Chondrocyte (in vitro differentiated cells): Measurements from ENCODE around the gene NRIP3. TPM values are rescaled to one million over a fixed set of nuclear protein-coding genes. Genes with fewer than 3 reads are reported as not detected.

Experiments used
- DNase-seq: peaks from one replicate; pipeline ENCODE4 v3.0.0; 2021; ENCODE audit warnings: mixed read lengths, low spot score
- H3K27ac Mint-ChIP-seq: one replicate; pipeline ENCODE4 v1.8.0; 2021; ENCODE audit warnings: mild to moderate bottlenecking, moderate library complexity, mixed read lengths; ENCODE audit not compliant: unreplicated experiment
- H3K27me3 Mint-ChIP-seq: 2 replicates; pipeline ENCODE4 v1.8.0; 2021; ENCODE audit warnings: low read depth, mixed read lengths
- H3K36me3 Mint-ChIP-seq: 2 replicates; pipeline ENCODE4 v1.8.0; 2021; ENCODE audit warnings: low read depth, mixed read lengths
- H3K4me1 Mint-ChIP-seq: 2 replicates; pipeline ENCODE4 v1.8.0; 2021; ENCODE audit warnings: low read depth, mild to moderate bottlenecking, mixed read lengths
- H3K4me3 Mint-ChIP-seq: one replicate; pipeline ENCODE4 v1.8.0; 2021; ENCODE audit warnings: mild to moderate bottlenecking, moderate library complexity, mixed read lengths; ENCODE audit not compliant: unreplicated experiment
- H3K9me3 Mint-ChIP-seq: 2 replicates; pipeline ENCODE4 v1.8.0; 2021; ENCODE audit warnings: low read depth, mixed read lengths
- total RNA-seq: library from RNA; stranded (reverse); gene quantifications from 3 replicates; pipeline ENCODE4 v1.2.1, GENCODE V29; 2021
- TF ChIP-seq, protein P1 (sequence below): fragments of 200-600 bp; sonication (generic); IDR thresholded peaks from 2 replicates; pipeline ENCODE4 v1.5.0; 2021; ENCODE audit warnings: antibody characterized with exemption, mild to moderate bottlenecking, moderate library complexity

NRIP3 gene
- total RNA-seq, 1 donor from 2014 or later: 3.5 TPM

DNA sequence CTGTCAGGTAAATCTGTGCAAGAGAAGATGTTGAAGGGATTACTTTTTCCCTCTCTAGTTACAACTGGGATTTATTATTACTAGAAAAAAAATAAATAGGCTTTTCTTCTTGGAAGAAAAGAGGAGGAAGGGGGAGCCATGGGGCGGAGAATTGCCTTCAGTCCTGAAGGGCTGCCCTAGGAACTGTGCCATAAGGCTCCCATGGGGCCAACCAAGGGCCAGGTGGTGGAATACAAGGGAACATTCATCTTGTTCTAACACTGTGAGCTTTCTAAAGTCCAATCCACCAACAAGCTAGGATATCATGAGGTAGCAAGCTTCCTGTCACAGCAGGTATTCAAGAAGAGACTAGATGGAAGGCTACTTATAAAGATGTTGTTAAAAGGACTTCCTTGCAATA, 24.8 kb upstream of the NRIP3 start:
- Mint-ChIP-seq H3K4me3 (no peak overlapping the region), H3K36me3 (peaks cover 6% of the 10 kb centered on the region), H3K27me3 (peaks cover 2% of the 10 kb centered on the region), H3K9me3 (no peaks in the 10 kb centered on the region), H3K4me1 (no peaks in the 10 kb centered on the region), H3K27ac (no peak overlapping the region)
- DNase-seq: no peak
- TF ChIP-seq, protein P1, sequence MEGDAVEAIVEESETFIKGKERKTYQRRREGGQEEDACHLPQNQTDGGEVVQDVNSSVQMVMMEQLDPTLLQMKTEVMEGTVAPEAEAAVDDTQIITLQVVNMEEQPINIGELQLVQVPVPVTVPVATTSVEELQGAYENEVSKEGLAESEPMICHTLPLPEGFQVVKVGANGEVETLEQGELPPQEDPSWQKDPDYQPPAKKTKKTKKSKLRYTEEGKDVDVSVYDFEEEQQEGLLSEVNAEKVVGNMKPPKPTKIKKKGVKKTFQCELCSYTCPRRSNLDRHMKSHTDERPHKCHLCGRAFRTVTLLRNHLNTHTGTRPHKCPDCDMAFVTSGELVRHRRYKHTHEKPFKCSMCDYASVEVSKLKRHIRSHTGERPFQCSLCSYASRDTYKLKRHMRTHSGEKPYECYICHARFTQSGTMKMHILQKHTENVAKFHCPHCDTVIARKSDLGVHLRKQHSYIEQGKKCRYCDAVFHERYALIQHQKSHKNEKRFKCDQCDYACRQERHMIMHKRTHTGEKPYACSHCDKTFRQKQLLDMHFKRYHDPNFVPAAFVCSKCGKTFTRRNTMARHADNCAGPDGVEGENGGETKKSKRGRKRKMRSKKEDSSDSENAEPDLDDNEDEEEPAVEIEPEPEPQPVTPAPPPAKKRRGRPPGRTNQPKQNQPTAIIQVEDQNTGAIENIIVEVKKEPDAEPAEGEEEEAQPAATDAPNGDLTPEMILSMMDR: no peak

DNA sequence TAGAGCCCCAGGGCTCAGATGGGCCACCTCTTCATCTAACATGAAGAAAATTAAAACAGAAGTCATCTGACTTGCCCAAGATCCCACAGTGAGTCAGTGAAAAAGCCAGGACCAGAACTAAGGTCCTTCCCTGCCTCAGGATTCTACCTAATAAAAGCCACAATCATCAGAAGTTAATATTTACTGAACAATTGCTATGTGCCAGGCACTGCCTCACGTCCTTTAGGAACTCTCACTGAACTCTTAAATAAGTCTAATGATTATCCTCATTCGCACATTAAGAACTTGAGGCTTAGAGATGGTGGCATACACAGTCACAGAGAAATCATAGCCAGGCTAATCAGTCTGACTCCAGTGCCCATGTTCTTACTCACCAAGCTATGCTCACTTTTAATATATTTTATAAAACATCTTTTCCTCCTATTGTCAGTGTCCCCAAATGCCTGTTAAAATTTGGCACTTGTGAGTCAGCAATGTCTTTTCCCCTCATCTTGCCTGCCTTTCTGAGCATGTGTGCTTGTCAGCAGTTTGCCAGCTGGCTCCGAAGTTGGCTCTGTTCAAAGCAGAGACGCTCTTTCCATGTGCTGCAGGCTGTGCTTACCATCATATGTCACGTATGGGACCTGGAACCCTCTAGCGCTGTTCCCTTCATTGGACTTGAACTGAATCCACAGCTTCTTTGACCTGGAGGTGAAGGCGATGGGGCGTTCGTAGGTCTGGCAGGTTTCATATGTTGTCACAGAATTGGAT, 21.5 kb upstream of the NRIP3 start:
- H3K27ac Mint-ChIP-seq: no peak overlapping the region
- peaks cover 10% of the 10 kb centered on the region for H3K36me3 Mint-ChIP-seq
- no peaks in the 10 kb centered on the region for H3K4me1 Mint-ChIP-seq
- DNase-seq: no peak
- TF ChIP-seq, protein P1: no peak
- H3K9me3 Mint-ChIP-seq: no peaks in the 10 kb centered on the region
- peaks cover 2% of the 10 kb centered on the region for H3K27me3 Mint-ChIP-seq
- no peak overlapping the region for H3K4me3 Mint-ChIP-seq

DNA sequence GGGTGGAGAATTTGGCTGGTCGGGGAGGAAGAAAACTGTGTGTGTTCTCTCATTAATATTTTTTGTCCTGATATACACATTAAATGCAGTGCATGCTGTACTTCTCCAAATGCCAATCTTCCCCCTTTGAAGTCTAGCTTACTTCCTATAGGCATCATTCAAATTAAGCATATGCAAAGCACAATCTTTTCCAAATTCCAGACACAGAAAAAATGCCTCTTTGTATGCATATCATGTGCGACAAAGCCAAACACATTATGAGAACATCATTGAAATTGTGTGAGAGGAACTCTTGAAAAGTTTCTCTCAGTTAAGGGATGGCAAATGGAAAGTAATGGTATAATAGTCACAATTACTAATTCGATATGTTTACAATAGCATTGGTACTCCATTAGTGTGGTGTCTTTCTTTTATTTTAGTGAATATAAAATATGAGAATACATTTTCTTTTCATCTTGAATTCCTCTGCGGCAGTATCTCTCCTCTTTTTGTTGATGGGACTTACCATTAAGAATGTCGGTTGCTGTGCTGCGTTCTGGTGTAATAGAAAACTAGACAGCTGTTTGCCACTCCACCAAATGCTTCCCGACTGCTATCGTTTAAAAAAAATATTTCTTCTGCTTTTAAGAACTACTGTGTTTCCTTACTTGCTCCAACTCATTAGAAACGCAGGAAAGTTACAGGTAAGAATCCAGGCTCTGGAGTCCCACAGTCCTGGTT, 19.3 kb upstream of the NRIP3 start:
- no peaks in the 10 kb centered on the region for H3K27me3 Mint-ChIP-seq
- TF ChIP-seq, protein P1: no peak
- peaks cover 10% of the 10 kb centered on the region for H3K36me3 Mint-ChIP-seq
- no peak overlapping the region for H3K4me3 Mint-ChIP-seq
- no peaks in the 10 kb centered on the region for H3K4me1 Mint-ChIP-seq
- no peak for DNase-seq
- no peak overlapping the region for H3K27ac Mint-ChIP-seq
- H3K9me3 Mint-ChIP-seq: no peaks in the 10 kb centered on the region

DNA sequence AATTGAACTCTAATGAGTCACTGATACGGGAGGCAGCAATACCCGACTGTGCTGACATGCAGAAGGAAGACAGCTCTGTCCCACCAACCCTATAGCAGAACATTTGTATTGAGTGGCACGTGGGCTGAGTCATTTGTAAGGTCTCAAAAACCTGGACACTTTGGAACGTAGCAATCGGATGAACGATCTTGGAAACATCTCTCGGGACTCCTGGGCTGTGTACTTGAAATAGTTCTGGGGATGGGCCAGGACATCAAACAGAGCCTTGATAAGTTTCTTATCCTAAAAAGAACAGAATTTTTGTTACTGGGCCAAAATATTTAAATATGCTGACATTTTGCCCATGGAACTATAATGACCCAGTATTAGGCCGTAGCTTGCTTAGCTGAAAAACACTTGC, 17.1 kb upstream of the NRIP3 start:
- Mint-ChIP-seq H3K4me1 (no peaks in the 10 kb centered on the region), H3K36me3 (peaks cover 10% of the 10 kb centered on the region), H3K4me3 (no peak overlapping the region), H3K27me3 (no peaks in the 10 kb centered on the region), H3K9me3 (no peaks in the 10 kb centered on the region), H3K27ac (no peak overlapping the region)
- TF ChIP-seq, protein P1: no peak
- DNase-seq: no peak

DNA sequence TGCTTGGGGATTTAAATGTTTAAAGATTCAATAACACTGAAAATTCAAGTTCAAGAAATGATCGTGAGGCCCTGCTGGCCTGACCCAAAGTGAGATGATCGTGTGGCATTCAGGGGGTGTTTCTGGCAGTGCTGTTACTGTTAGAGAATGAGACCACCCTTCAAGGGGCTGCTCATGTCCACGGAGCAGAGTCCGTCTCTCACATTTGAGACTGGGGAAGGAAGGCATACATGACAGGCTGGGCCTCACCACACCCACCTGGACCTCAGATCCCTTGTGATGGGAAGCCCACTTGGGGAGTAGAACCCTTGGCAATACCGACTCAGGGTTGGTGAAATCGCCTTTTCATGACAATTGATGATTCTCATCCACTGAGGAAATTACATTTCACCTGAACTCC, 16.1 kb upstream of the NRIP3 start:
- TF ChIP-seq, protein P1: no peak
- H3K9me3 Mint-ChIP-seq: no peaks in the 10 kb centered on the region
- peaks cover 8% of the 10 kb centered on the region for H3K36me3 Mint-ChIP-seq
- no peak for DNase-seq
- no peak overlapping the region for H3K4me3 Mint-ChIP-seq
- H3K27ac Mint-ChIP-seq: no peak overlapping the region
- H3K4me1 Mint-ChIP-seq: no peaks in the 10 kb centered on the region
- no peaks in the 10 kb centered on the region for H3K27me3 Mint-ChIP-seq
